ENCODE data around the gene DLG3.

DNA sequence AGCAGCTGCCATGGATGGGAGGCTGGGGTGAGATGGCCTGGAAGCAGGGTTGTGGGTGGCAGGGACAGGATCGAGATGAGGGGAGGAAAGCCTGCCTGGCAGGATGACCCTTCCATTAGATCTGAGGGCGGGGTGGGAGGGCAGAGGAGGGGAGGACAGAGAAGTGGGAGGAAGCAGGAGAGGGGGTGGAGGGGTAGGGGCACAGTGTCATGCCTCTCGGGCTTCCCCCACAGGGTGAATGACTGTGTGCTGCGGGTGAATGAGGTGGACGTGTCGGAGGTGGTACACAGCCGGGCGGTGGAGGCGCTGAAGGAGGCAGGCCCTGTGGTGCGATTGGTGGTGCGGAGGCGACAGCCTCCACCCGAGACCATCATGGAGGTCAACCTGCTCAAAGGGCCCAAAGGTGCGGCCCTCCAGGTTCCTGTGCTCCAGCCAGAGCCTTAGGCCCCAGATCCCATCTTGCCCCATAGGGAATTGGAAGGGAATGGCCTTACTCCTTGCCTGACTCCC lies 4.9 kb downstream of the DLG3 start:
- TF ChIP-seq CTCF (IDR thresholded peaks at IDR 0.05) (no peak), POLR2A (IDR thresholded peaks at IDR 0.05) (no peak)

Measured in heart left ventricle (tissue), 13 donors.